ENCODE results near the gene TMEM253. TPM values are rescaled to one million over a fixed set of nuclear protein-coding genes. Genes with fewer than 3 reads are reported as not detected.

Gene TMEM253
- total and polyA plus RNA-seq, 9 of the 15 experiments (the other 6 are each of a cell fraction or from before 2014, with no cell fraction given): 0.11 to 0.61 (median 0.26) TPM; not detected in 3

GRCh38 chr14:21092273-21093011 lies 8.4 kb upstream of the TMEM253 start (continued):
- 0 out of 2 replicates have a peak, but pooled peaks have one; percentile 50 for TF ChIP-seq GABPB1 (CRISPR knock-in tag; IDR thresholded peaks at IDR 0.05)
- TF ChIP-seq ZNF280A (IDR thresholded peaks at IDR 0.05; ENCODE audit: low read depth, partially characterized antibody): no peak
- no peak for TF ChIP-seq ZNF311 (CRISPR knock-in tag; IDR thresholded peaks at IDR 0.05)
- TF ChIP-seq ARID2 (IDR thresholded peaks at IDR 0.05): peak; percentile 51; the same call in 1 of the 2 replicates
- no peak for TF ChIP-seq WHSC1 (IDR thresholded peaks at IDR 0.05; ENCODE audit: low read length)
- TF ChIP-seq ZNF140 (CRISPR knock-in tag; IDR thresholded peaks at IDR 0.05): no peak
- no peak for TF ChIP-seq CHCHD3 (CRISPR knock-in tag; IDR thresholded peaks at IDR 0.05)
- TF ChIP-seq CCAR2 (IDR thresholded peaks at IDR 0.05; ENCODE audit: low read depth, low read length): no peak
- TF ChIP-seq, protein P1, sequence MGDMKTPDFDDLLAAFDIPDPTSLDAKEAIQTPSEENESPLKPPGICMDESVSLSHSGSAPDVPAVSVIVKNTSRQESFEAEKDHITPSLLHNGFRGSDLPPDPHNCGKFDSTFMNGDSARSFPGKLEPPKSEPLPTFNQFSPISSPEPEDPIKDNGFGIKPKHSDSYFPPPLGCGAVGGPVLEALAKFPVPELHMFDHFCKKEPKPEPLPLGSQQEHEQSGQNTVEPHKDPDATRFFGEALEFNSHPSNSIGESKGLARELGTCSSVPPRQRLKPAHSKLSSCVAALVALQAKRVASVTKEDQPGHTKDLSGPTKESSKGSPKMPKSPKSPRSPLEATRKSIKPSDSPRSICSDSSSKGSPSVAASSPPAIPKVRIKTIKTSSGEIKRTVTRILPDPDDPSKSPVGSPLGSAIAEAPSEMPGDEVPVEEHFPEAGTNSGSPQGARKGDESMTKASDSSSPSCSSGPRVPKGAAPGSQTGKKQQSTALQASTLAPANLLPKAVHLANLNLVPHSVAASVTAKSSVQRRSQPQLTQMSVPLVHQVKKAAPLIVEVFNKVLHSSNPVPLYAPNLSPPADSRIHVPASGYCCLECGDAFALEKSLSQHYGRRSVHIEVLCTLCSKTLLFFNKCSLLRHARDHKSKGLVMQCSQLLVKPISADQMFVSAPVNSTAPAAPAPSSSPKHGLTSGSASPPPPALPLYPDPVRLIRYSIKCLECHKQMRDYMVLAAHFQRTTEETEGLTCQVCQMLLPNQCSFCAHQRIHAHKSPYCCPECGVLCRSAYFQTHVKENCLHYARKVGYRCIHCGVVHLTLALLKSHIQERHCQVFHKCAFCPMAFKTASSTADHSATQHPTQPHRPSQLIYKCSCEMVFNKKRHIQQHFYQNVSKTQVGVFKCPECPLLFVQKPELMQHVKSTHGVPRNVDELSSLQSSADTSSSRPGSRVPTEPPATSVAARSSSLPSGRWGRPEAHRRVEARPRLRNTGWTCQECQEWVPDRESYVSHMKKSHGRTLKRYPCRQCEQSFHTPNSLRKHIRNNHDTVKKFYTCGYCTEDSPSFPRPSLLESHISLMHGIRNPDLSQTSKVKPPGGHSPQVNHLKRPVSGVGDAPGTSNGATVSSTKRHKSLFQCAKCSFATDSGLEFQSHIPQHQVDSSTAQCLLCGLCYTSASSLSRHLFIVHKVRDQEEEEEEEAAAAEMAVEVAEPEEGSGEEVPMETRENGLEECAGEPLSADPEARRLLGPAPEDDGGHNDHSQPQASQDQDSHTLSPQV (IDR thresholded peaks at IDR 0.05): peak; percentile 88
- TF ChIP-seq CREB5 (CRISPR knock-in tag; IDR thresholded peaks at IDR 0.05): no peak
- peak; percentile 43; the same call in 1 of the 2 replicates for TF ChIP-seq RBFOX2 (IDR thresholded peaks at IDR 0.05; ENCODE audit: low read depth, low read length)
- TF ChIP-seq ELF2 (CRISPR knock-in tag; IDR thresholded peaks at IDR 0.05): 0 out of 2 replicates have a peak, but pooled peaks have one; percentile 29
- TF ChIP-seq CREM (IDR thresholded peaks at IDR 0.05; ENCODE audit: low read depth): peak; percentile 63
- no peak for TF ChIP-seq SMAD3 (CRISPR knock-in tag; conservative IDR thresholded peaks at IDR 0.05)
- TF ChIP-seq ZNF263 (CRISPR knock-in tag; IDR thresholded peaks at IDR 0.05; ENCODE audit: borderline replicate concordance): peak; percentile 78; the same call in 1 of the 2 replicates
- peak; percentile 71; the same call in 1 of the 2 replicates for TF ChIP-seq RB1 (IDR thresholded peaks at IDR 0.05; ENCODE audit: low read depth)
- TF ChIP-seq KLF1 (tag; IDR thresholded peaks at IDR 0.05): no peak
- TF ChIP-seq TBP (optimal IDR thresholded peaks at IDR 0.05; ENCODE audit: low read depth, low read length): peak; percentile 33
- TF ChIP-seq KLF16 (IDR thresholded peaks at IDR 0.05): peak; percentile 62
- TF ChIP-seq ZEB2 (IDR thresholded peaks at IDR 0.05): no peak
- TF ChIP-seq DACH1 (IDR thresholded peaks at IDR 0.05; ENCODE audit: partially characterized antibody): no peak
- no peak for TF ChIP-seq HDAC2 (IDR thresholded peaks at IDR 0.05)

All from K562 (cell line).